Ascending aorta (tissue), 2 donors: ENCODE results near the gene TSPAN11. TPM values are rescaled to one million over a fixed set of nuclear protein-coding genes. Genes with fewer than 3 reads are reported as not detected.

Experiments
- DNase-seq, 2 donors: peaks; one replicate each; pipeline ENCODE4 v3.0.0-alpha.2; 2019; ENCODE audit warnings: low spot score in 2 of 2
- H3K27ac ChIP-seq, 2 donors: fragments of 200-600 bp; sonication (generic); one replicate each; pipeline ENCODE4 v1.5.1; 2016 to 2017; ENCODE audit warnings: mild to moderate bottlenecking in 1 of 2
- H3K27me3 ChIP-seq: fragments of 200-600 bp; sonication (generic); one replicate; pipeline ENCODE4 v1.5.1; 2017
- H3K36me3 ChIP-seq, 2 donors: fragments of 200-600 bp; sonication (generic); one replicate each; pipeline ENCODE4 v1.5.1; 2016
- H3K4me1 ChIP-seq, 2 donors: fragments of 200-600 bp; sonication (generic); one replicate each; pipeline ENCODE4 v1.5.1; 2016 to 2017; ENCODE audit warnings: mild to moderate bottlenecking in 1 of 2
- H3K4me3 ChIP-seq, 2 donors: fragments of 200-600 bp; sonication (generic); one replicate each; pipeline ENCODE4 v1.5.1; 2016 to 2017; ENCODE audit warnings: mild to moderate bottlenecking in 1 of 2
- H3K9me3 ChIP-seq, 2 donors: fragments of 200-600 bp; sonication (generic); one replicate each; pipeline ENCODE4 v1.5.1; 2016
- CTCF ChIP-seq, 3 experiments: fragments of 200-600 bp in 2 of 3; fragments of 450-650 bp in 1 of 3; sonication (generic) in 2 of 3; IDR thresholded peaks; one replicate each; pipeline ENCODE4 v1.5.1; 2016 to 2019; ENCODE audit warnings: antibody characterized with exemption in 3 of 3, mild to moderate bottlenecking in 1 of 3, moderate library complexity in 1 of 3
- intact Hi-C: fragments of 100-400 bp; cut with DNase I; formaldehyde crosslinking; loops from one replicate; pipeline ENCODE4 v1.15.1; 2023
- total RNA-seq: library from RNA; depleted of rRNA; stranded (reverse); fragments of >200 nt; gene quantifications from one replicate; pipeline ENCODE4 v1.1.0, GENCODE V29; 2016

Gene TSPAN11
- total RNA-seq, 1 donor from 2014 or later, result 5.2 TPM

- H3K4me1 ChIP-seq, result no peaks in the 10 kb centered on the region
- H3K4me3 ChIP-seq, result no peak overlapping the region
- intact Hi-C loops, result no loop called here
- no peak for DNase-seq
- TF ChIP-seq CTCF (IDR thresholded peaks at IDR 0.05), result no peak
- H3K36me3 ChIP-seq, result no peaks in the 10 kb centered on the region
- no peak overlapping the region for H3K27ac ChIP-seq
- H3K9me3 ChIP-seq, result no peaks in the 10 kb centered on the region
- no peaks in the 10 kb centered on the region for H3K27me3 ChIP-seq
Observed at GRCh38 chr12:30913323-30913722, 13.2 kb upstream of the TSPAN11 start.

DNA sequence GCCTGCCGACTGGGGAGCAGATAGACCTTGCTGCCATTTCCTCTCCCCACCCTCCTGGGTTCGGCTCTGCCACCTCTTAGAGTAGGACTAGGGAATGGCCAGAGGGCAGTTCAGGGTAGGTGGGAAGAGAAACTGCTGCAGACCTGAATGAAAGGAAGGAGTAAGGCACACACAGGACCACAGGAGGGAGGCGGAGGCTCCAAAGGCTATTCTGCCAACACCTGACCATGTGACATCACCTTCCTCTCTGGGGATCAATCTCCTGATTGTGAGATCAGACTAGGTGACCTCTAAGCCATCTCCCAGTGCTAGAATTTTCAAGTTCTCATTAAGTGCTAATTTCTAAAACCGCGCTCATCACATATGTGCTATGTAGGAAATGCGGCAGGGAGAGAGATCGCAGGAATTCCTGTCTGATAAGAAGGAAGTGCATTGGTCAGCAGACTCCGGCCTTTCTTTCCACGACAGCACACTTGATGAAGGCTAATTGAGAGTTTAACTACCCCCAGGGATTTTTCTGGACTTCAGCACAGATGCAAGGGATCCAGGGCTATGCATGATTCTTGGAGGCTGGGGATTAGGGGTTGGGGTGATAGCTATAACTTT is 11.5 kb upstream of the TSPAN11 start:
- intact Hi-C loops, result no loop called here
- H3K4me3 ChIP-seq, result no peak overlapping the region
- H3K4me1 ChIP-seq, result no peaks in the 10 kb centered on the region
- no peaks in the 10 kb centered on the region for H3K36me3 ChIP-seq
- no peaks in the 10 kb centered on the region for H3K9me3 ChIP-seq
- H3K27me3 ChIP-seq, result no peaks in the 10 kb centered on the region
- no peak for TF ChIP-seq CTCF (IDR thresholded peaks at IDR 0.05)
- no peak for DNase-seq
- H3K27ac ChIP-seq, result no peak overlapping the region

GRCh38 chr12:30923057-30923456 is 3.5 kb upstream of the TSPAN11 start:
- H3K27me3 ChIP-seq, result no peaks in the 10 kb centered on the region
- DNase-seq, result no peak
- no peak overlapping the region for H3K27ac ChIP-seq
- H3K4me3 ChIP-seq, result no peak overlapping the region
- no peak for TF ChIP-seq CTCF (IDR thresholded peaks at IDR 0.05)
- no peaks in the 10 kb centered on the region for H3K9me3 ChIP-seq
- intact Hi-C loops, result no loop called here
- H3K4me1 ChIP-seq, result no peaks in the 10 kb centered on the region
- H3K36me3 ChIP-seq, result no peaks in the 10 kb centered on the region

GRCh38 chr12:30925607-30926242 is 823 bp upstream of the TSPAN11 start:
- Histone ChIP-seq H3K27ac (no peak overlapping the region), H3K36me3 (no peaks in the 10 kb centered on the region), H3K4me1 (no peaks in the 10 kb centered on the region), H3K4me3 (peak overlapping the region; percentile 27 to 54), H3K27me3 (no peaks in the 10 kb centered on the region), H3K9me3 (no peaks in the 10 kb centered on the region)
- intact Hi-C loops, result no loop called here
- no peak for DNase-seq
- TF ChIP-seq CTCF (IDR thresholded peaks at IDR 0.05), result no peak

DNA sequence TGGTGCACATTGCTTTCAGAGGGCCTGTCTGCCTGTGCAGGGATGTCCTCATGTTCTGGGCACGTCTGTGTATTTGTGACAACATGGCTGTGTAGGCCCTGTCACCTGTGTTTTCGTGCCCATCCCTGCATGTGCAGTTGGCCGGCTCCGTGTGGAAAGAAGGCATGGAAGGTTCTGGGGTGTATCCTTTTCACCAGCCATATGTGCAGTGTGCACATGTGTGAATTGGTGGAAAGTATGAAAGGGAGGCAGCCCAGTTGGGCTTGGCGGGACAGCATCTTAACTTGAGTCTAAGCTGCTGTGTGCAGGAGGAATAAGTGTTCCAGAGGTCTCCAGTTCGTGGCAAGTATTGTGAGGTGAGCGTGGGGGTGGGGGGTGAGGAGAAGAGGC is 669 bp downstream of the TSPAN11 start:
- Histone ChIP-seq H3K4me1 (no peaks in the 10 kb centered on the region), H3K9me3 (no peaks in the 10 kb centered on the region), H3K4me3 (no peak overlapping the region), H3K27me3 (no peaks in the 10 kb centered on the region), H3K27ac (no peak overlapping the region), H3K36me3 (no peaks in the 10 kb centered on the region)
- intact Hi-C loops, result no loop called here
- peak in 1 of 2 donors; percentile 38 for DNase-seq
- no peak for TF ChIP-seq CTCF (IDR thresholded peaks at IDR 0.05)
